Gastrocnemius medialis (tissue), 4 donors: ENCODE data around the gene DTNB.

ENCODE experiments used
- CTCF ChIP-seq, 5 experiments: fragments of 450-650 bp in 3 of 5; fragments of 200-600 bp in 2 of 5; sonication (generic) in 2 of 5; IDR thresholded peaks in 4 of 5; conservative IDR thresholded peaks in 1 of 5; 1 replicate in 4 of 5; 2 replicates in 1 of 5; pipeline ENCODE4 v1.5.1; 2016 to 2019; ENCODE audit warnings: antibody characterized with exemption in 5 of 5, mild to moderate bottlenecking in 3 of 5, moderate library complexity in 3 of 5
- POLR2A ChIP-seq, 2 donors: fragments of 450-650 bp; IDR thresholded peaks; one replicate each; pipeline ENCODE4 v1.6.1; 2017; ENCODE audit warnings: antibody characterized with exemption in 2 of 2, mild to moderate bottlenecking in 2 of 2, moderate library complexity in 2 of 2

- no peak for TF ChIP-seq CTCF (IDR thresholded peaks at IDR 0.05 in 4 of 5, conservative IDR thresholded peaks at IDR 0.05 in 1 of 5)
- no peak for TF ChIP-seq POLR2A (IDR thresholded peaks at IDR 0.05)
Observed at GRCh38 chr2:25692143-25692542, 18.8 kb upstream of the DTNB start.
